Measurements from ENCODE around the gene MIER2. TPM values are rescaled to one million over a fixed set of nuclear protein-coding genes. Genes with fewer than 3 reads are reported as not detected.

MIER2 gene
- total RNA-seq, 1 donor from 2014 or later = 50.5 TPM

- TF ChIP-seq CTCF (IDR thresholded peaks at IDR 0.05; ENCODE audit: unreplicated experiment) = no peak
Measured at GRCh38 chr19:277581-278165, 66.9 kb downstream of the MIER2 start.

DNA sequence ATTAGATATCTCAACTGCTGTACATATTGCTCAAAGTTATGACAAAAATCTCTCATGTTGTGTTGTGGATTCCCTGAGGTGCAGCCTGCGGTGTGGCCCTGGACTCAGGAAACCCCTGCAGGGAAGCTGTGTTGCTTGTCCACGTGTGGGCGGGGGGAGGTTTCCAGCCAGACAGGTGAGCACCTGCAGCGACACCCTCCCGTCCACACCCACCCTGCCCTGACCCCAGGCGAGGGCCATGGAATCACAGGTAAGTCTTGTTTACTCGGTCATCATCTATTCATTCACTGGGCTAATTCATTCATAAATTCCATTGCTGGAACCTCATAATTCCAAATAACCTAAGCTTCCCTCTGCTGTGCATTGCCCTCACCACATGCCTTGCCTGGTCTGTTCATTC lies 67.5 kb downstream of the MIER2 start:
- Mint-ChIP-seq H3K27ac (no peak overlapping the region), H3K9me3 (no peaks in the 10 kb centered on the region), H3K4me3 (no peak overlapping the region), H3K4me1 (no peaks in the 10 kb centered on the region), H3K27me3 (ENCODE audit: low read depth) (peaks cover 53% of the 10 kb centered on the region), H3K36me3 (no peaks in the 10 kb centered on the region)
- no peak for TF ChIP-seq CTCF (IDR thresholded peaks at IDR 0.05; ENCODE audit: unreplicated experiment)
- DNase-seq (ENCODE audit: low spot score in 2 of 2, unreplicated experiment in 2 of 2) = no peak

More at GRCh38 chr19:277581-278165, 66.9 kb downstream of the MIER2 start:
- H3K4me1 Mint-ChIP-seq = no peaks in the 10 kb centered on the region
- H3K27me3 Mint-ChIP-seq (ENCODE audit: low read depth) = peaks cover 51% of the 10 kb centered on the region
- DNase-seq (ENCODE audit: low spot score in 2 of 2, unreplicated experiment in 2 of 2) = no peak
- no peak overlapping the region for H3K4me3 Mint-ChIP-seq
- no peaks in the 10 kb centered on the region for H3K36me3 Mint-ChIP-seq
- H3K27ac Mint-ChIP-seq = no peak overlapping the region
- H3K9me3 Mint-ChIP-seq = no peaks in the 10 kb centered on the region

- no peak for DNase-seq (ENCODE audit: low spot score in 2 of 2, unreplicated experiment in 2 of 2)
- H3K4me3 Mint-ChIP-seq = no peak overlapping the region
- peaks cover 57% of the 10 kb centered on the region for H3K27me3 Mint-ChIP-seq (ENCODE audit: low read depth)
- no peaks in the 10 kb centered on the region for H3K9me3 Mint-ChIP-seq
- no peak for TF ChIP-seq CTCF (IDR thresholded peaks at IDR 0.05; ENCODE audit: unreplicated experiment)
- H3K36me3 Mint-ChIP-seq = no peaks in the 10 kb centered on the region
- H3K4me1 Mint-ChIP-seq = no peaks in the 10 kb centered on the region
- H3K27ac Mint-ChIP-seq = no peak overlapping the region
Measured at GRCh38 chr19:275958-276646, 68.5 kb downstream of the MIER2 start.

- H3K36me3 Mint-ChIP-seq = no peaks in the 10 kb centered on the region
- no peak for TF ChIP-seq CTCF (IDR thresholded peaks at IDR 0.05; ENCODE audit: unreplicated experiment)
- H3K4me3 Mint-ChIP-seq = no peak overlapping the region
- H3K27ac Mint-ChIP-seq = no peak overlapping the region
- no peak for DNase-seq (ENCODE audit: low spot score in 2 of 2, unreplicated experiment in 2 of 2)
- no peaks in the 10 kb centered on the region for H3K9me3 Mint-ChIP-seq
- H3K27me3 Mint-ChIP-seq (ENCODE audit: low read depth) = peaks cover 60% of the 10 kb centered on the region
- H3K4me1 Mint-ChIP-seq = no peaks in the 10 kb centered on the region
Measured at GRCh38 chr19:275000-275399, 69.6 kb downstream of the MIER2 start.

DNA sequence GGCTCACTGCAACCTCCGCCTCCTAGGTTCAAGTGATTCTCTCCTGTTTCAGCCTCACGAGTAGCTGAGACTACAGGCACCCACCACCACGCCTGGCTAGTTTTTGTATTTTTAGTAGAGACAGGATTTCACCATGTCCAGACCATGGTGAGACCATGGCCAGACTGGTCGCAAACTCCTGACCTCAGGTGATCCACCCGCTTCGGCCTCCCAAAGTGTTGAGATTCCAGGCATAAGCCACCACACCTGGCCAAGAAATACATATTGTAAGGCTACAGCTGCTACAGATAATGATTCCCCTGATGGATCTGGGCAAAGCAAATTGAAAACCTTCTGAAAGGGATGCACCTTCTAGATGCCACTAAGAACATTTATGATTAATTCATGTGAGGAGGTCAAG lies 71.2 kb downstream of the MIER2 start:
- H3K36me3 Mint-ChIP-seq = no peaks in the 10 kb centered on the region
- no peak overlapping the region for H3K4me3 Mint-ChIP-seq
- no peak for TF ChIP-seq CTCF (IDR thresholded peaks at IDR 0.05; ENCODE audit: unreplicated experiment)
- no peak for DNase-seq (ENCODE audit: low spot score in 2 of 2, unreplicated experiment in 2 of 2)
- H3K9me3 Mint-ChIP-seq = no peaks in the 10 kb centered on the region
- H3K27me3 Mint-ChIP-seq (ENCODE audit: low read depth) = peaks cover 63% of the 10 kb centered on the region
- no peak overlapping the region for H3K27ac Mint-ChIP-seq
- no peaks in the 10 kb centered on the region for H3K4me1 Mint-ChIP-seq
